ENCODE results near the gene ADARB2.

Gene ADARB2

DNA sequence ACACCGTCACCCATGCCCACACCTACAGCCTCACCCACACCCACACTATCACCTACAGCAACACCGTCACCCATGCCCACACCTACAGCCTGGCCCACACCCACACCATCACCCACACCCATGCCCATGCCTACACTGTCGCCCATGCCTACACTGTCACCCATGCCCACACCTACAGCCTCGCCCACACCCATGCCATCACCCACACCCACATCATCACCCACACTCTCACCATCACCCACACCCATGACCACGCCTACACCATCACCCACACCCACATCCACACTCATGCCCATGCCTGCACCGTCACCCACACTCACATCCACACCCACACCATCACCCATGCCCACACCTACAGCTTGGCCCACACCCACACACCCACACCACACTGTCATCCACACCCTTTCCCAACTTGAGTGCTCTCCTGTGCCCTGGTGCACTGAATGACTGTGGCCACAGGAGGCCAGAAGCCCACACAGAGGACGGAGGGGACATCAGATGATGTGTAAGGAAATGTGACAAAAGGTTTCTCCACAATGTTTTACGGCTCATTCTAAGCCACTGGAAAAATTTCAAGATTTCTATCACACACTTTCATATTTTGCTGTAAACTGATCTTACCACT lies 527.9 kb downstream of the ADARB2 start:
- DNase-seq, result no peak

DNA sequence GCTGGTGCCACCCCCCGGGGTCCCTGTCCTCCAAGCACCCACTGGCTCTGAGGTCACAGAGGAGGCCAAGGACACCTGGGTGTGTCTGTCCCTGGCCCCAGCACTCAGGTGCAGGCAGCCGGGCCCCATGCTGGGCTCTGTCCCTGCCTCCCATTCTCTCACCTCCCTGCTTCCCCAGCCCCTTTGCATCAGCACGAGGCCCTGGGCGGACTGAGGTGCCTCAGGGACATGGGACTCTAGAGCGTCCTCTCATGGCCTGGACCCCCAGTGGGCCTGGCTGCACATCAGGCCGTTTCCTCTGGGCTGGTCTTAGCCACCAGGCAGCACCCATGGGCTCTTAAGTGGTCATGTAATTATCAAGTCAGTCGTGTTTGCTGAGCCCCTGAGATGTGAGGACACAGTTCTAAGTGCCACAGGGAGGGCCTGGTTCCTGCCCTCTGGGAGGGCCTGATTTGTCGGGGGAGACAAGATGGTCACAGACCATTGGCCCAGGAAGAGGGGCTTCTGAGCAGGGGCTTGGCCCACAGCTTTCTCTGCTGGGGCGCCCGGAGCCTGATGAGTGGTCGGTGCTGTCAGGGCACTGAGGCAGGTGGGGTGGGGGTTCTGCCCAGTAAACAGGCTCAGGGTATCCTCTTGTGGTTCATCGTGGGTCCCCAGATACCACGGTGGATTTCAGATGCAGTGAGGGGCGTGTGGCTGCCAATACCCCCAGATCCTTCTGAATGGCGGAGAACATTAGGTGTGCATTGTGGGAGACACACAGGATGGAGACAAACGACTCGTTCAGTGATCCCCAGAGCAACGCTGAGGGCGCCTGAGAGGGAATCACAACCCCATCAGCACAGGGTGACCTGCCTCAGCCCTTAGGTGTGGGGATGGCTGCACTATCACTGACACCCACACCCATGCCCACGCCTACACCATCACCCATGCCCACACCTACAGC lies 528.7 kb downstream of the ADARB2 start:
- DNase-seq, result no peak

DNA sequence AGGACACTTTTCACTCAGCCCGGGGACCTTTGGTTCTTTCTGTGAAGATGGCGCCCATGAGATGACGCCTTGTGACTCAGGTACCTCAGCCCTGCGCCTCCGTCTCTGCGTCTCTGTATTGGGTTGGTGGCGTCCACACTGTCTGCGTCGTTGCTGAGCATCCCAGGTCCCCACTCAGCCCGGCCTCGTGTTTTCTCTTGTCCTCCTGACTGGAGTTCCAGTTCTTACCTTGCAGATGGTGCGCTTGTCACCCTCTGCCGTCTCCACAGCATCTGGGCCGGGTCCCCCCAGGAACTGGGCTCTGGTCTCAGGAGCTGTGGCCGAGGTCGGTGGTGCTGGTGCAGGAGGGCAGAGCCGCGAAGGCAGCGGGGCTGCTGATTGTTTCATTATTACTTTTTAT lies 530.7 kb downstream of the ADARB2 start:
- no peak for DNase-seq

- no peak for DNase-seq
Observed at GRCh38 chr10:1206101-1206500, 531.2 kb downstream of the ADARB2 start.

GRCh38 chr10:1205450-1206030 lies 531.8 kb downstream of the ADARB2 start:
- no peak for DNase-seq

DNA sequence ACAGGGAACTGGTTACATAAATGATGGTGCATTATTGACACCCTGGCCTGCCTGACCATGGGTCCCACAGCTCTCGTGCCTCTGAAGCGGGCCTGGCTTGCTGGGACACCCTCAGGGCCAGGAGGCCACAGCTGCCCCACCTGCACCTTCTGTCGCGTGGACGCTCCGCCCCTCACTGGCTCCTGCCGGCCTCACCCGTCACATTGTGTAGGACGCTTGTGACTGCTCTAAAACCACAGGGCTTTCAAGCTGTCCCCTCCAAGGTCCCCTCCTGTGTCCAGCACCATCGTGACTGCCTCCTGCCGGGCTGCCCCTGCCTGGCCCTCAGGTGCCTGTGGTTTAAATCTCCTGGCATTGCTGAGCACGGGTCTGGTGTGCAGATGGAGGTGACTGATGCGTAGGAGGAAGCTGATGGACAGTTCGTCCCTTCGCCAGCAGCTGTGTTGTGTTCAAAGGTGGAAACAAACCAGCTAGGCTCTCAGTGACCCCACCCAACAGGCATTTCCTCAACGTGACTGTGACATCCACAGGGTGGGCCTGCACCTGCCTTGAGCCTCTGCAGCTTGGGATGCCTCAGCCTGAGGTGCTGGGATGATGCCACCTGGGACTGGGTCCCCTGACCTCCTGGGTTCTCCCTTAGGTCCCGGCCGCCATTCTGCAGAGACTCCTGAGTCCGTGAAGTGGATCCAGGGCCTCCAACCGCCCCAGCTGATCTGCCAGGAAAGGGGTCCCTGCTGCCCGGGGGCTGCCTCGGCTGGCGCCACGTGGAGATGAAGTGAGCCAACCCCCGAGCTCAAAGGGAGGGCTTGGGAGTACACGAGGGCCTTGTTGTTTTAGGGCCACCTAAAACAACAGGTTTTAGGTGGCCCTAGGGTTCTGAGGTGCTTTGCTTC lies 532.6 kb downstream of the ADARB2 start:
- no peak for DNase-seq

- no peak for DNase-seq
Observed at GRCh38 chr10:1203704-1204103, 533.6 kb downstream of the ADARB2 start.

GRCh38 chr10:1203216-1203615 lies 534.1 kb downstream of the ADARB2 start:
- DNase-seq, result no peak

GRCh38 chr10:1202343-1202742 lies 535.0 kb downstream of the ADARB2 start:
- no peak for DNase-seq

DNA sequence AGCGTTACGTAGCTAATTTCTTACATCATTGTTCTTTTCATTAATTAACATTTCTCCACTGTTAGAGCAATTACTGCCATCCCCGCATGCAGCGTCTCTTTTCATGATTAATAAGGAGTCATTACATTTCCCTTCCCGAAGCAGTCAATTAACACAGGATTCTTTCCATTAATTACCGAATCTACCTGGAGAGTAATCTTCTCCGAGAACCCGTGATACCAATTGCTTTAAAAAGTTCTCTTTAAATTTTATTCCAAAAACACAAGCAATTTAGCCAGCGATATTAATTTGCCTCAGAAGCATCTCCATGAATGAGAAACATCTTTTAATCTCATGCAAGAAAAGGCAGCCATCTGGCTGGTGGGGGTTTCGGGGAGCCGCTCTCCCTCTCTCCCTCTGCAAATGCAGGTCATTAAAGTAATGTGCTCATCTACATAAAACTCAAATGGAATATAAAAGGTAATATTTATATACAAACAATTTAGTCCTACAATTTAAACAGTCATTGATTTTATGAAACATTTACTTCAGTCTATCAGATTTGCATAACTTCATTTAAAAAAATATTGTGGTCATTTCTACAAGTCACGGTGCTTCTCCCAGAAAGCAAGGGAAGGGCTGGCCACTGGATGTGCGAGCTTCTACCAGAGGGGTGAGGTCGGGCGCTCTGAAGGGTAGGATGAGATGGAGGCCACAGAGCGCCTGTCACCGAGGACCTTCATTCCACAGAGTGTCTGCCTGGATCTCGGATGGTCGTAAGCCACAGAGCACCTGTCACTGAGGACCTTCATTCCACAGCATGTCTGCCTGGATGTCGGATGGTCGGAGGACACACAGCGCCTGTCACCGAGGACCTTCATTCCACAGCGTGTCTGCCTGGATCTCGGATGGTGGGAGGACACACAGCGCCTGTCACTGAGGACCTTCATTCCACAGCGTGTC lies 536.2 kb downstream of the ADARB2 start:
- no peak for DNase-seq

DNA sequence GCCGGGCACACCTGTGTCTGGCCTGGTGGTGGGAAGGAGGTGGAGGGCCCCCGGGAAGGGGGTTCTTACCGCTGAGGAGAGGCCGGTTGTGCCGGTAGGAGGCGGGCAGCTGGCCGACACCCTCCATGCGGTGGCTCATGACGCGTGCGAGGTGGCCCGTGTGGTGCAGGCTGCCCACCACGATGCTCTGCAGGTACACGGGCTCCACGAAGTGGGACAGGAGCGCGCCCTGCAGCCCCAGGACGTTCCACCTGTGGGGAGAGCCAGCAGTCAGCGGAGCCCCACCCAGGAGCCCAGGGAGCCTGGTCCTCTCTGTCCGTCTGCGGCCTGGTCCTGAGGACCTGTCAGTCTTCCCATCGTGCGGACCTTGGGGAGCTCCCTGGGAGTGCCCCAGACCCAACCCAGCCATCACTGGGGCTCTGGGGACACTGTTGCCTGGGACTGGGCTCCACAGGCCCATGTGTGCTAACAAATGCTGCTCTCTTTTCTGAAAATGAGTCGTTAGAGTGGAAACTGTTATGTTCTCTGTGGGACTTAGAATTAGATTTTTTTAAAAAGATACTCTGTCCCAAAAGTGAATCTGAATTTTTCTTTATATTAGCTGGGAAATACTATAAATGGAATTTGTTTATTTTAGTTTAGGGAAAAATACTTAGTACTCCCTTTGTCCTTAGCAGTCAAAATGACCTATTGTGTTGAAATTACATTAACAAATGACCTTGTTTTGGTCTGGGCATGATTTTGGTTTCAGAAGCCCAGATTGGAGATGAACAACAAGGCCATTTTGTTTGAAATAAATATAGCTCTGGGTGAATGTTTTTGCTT lies 537.2 kb downstream of the ADARB2 start:
- DNase-seq, result no peak

- DNase-seq, result no peak
Observed at GRCh38 chr10:1199345-1199673, 538.0 kb downstream of the ADARB2 start.

DNA sequence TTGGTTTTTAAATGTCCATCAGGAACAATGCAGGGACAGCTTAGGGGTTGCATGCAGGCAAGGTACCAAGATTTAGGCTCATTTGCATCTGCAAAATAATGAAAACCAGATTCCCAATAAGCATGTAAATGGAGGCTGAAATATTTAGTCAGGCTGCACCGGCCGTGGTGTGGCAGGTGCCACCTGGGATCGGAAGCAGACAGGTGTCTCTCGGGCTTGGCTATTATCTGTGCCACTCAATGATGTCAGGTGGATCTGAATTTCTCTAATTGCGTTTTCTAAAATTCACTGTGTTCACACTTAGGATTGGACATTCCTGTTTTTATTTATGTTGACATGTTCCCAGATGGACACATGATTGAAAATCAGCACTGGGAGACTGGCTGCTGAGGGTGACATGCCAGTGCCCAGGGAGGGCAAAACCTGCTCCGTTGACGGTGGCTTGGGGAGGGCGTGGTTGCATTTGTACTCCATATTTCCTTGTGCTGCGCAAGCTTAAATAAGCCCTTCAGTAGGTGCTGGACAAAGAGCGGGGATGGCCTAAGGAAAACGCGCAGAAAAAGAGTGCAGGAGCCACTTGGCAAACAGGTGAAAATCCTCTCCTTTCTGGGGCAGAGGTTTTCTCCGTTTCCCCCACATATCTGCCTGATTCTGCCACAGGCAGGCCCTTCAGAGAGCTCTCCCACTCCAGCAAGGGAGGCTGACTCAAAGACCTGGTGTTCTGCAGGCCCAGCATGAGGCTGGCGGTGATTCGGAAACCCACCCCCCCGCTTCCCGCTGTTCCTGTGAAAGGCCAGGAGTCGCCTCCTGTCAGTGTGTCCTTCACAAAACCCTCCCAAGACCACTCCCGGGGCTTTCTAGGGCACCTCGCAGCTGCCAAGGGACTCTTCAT lies 538.6 kb downstream of the ADARB2 start:
- no peak for DNase-seq

DNA sequence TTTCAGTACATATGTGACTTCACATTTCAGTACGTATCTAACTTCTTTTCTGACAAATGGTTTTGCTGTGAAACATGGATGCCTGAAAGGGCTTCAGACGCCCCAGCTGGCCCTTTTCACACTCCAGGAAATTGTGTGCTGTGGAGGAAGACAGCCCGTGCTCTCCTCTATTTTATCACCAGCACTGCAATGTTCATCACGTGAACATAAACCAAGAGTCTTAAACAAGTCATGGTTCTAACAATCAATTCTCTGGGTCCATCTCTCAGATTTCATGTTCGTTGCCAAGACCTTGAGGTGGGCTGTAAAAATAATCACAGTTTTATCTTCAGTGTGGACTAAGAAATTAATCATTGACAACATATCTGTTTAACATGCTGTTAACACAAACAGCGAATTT lies 539.9 kb downstream of the ADARB2 start:
- DNase-seq, result no peak

DNA sequence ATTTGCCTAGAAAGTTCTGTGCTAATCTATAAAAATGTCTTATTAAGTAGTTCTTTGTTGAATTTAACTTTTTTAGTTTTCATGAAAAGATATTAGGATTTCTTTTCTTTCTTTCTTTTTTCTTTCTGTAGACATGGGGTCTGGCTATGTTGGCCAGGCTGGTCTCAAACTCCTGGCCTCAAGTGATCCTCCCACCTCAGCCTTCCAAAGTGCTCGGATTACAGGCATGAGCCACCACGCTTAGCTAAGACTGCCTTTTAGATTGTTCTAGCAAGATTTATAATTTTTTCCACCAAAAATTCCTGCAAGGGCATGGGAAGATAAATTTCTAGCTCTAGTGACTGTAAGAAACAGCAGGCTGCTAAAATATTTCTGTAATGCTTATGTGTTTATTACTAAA lies 540.7 kb downstream of the ADARB2 start:
- DNase-seq, result no peak

DNA sequence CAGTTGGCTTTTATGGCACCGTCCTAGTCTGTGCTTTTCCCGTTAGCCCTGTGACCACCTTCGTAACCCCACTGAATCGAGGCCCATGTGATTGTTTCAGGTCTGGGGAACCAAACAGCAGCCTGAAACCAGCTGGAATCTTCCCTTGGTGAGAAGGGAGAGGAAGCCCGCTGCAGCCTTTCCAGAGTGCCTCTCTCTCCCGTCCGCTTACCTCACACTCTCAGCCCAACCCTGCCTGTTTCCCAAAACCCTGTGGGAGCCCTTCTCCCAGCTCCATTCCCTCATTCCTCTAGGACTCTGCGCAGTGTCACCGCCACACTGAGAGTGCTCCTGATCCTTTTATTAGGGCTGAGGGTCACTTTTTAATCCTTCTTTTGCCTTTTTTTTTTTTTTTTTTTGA lies 541.5 kb downstream of the ADARB2 start:
- no peak for DNase-seq

GRCh38 chr10:1194161-1194560 lies 543.2 kb downstream of the ADARB2 start:
- no peak for DNase-seq

DNA sequence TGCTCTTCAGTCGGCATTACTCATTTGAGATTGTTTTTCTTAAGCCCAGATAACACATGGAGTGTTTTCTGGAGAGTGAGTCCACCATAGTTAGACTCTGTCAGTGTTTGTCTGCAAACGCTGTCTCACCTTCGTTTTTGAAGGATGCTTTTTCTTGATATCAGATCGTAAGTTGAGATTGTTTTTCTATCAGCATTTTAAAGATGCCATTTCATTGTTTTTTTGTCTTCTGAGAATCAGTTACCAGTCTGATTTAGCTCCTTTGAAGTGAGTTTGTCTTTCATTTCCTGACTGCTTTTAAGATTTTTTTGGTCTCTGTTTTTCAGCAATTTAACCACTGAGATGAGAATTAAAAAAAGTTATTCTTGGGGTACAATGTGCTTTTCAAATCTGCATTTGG lies 543.8 kb downstream of the ADARB2 start:
- no peak for DNase-seq

- no peak for DNase-seq
Observed at GRCh38 chr10:1191752-1192151, 545.6 kb downstream of the ADARB2 start.
